HEK293 (cell line): ENCODE results near the gene MPV17L2.
A peak's percentile ranks its signal among the peaks of the same experiment; 100 is the strongest.

Experiments used
- CTCF ChIA-PET: fragments of 350-600 bp; formaldehyde crosslinking; extraction: SDS; loops from one replicate; lab custom pipeline; 2021; ENCODE audit warnings: antibody characterized with exemption; lab: Yijun Ruan, JAX
- POLR2A ChIA-PET: fragments of 300-600 bp; formaldehyde crosslinking; extraction: SDS; loops from one replicate; lab custom pipeline; 2020; ENCODE audit warnings: antibody characterized with exemption, inconsistent platforms; lab: Yijun Ruan, JAX
- H3K27ac ChIP-seq: fragments of 200-500 bp; sonication (Bioruptor generic); 2 replicates; pipeline ENCODE4 v1.5.1; 2014; ENCODE audit warnings: low read depth, low read length, control low read depth, inconsistent platforms; ENCODE audit errors: extremely low read depth
- H3K36me3 ChIP-seq, 2 experiments: fragments of 200-500 bp in 1 of 2; sonication (Bioruptor generic) in 1 of 2; 1 replicate in 1 of 2; 2 replicates in 1 of 2; pipeline ENCODE4 v1.5.1; 2014 to 2017; ENCODE audit warnings: inconsistent platforms in 2 of 2, low read length in 2 of 2; ENCODE audit not compliant: control insufficient read depth in 2 of 2, insufficient read depth in 1 of 2
- H3K4me1 ChIP-seq: fragments of 200-500 bp; sonication (Bioruptor generic); 2 replicates; pipeline ENCODE4 v1.5.1; 2014; ENCODE audit warnings: mild to moderate bottlenecking, low read length, inconsistent platforms; ENCODE audit not compliant: control insufficient read depth, insufficient read depth
- H3K4me3 ChIP-seq: 2 replicates; pipeline ENCODE4 v1.5.1; 2011; ENCODE audit warnings: low read depth, mild to moderate bottlenecking, control low read depth, low read length, moderate library complexity
- H3K9me3 ChIP-seq: fragments of 200-500 bp; sonication (Bioruptor generic); 2 replicates; pipeline ENCODE4 v1.5.1; 2014; ENCODE audit warnings: low read depth, low read length, inconsistent platforms; ENCODE audit not compliant: control insufficient read depth, insufficient read depth
- HOXA7 ChIP-seq: sonication (generic); formaldehyde crosslinking; IDR thresholded peaks from 2 replicates; pipeline ENCODE4 v1.8.1; 2022; ENCODE audit warnings: missing genetic modification reagents, borderline replicate concordance
- KLF8 ChIP-seq: fragments of 450-650 bp; formaldehyde crosslinking; IDR thresholded peaks from 2 replicates; pipeline ENCODE4 v1.5.1; 2016; ENCODE audit warnings: missing biosample characterization, missing genetic modification characterization
- MEIS1 ChIP-seq: sonication (generic); formaldehyde crosslinking; IDR thresholded peaks from 2 replicates; pipeline ENCODE4 v1.8.1; 2022; ENCODE audit warnings: missing genetic modification reagents, mild to moderate bottlenecking, borderline replicate concordance
- MYNN ChIP-seq: fragments of 450-650 bp; formaldehyde crosslinking; IDR thresholded peaks from 2 replicates; pipeline ENCODE4 v1.5.1; 2016; ENCODE audit warnings: missing biosample characterization, missing genetic modification characterization, borderline replicate concordance
- ZBTB11 ChIP-seq: fragments of 450-650 bp; formaldehyde crosslinking; conservative IDR thresholded peaks from 2 replicates; pipeline ENCODE4 v1.5.1; 2016; ENCODE audit warnings: low read depth, missing biosample characterization, missing genetic modification characterization
- ZBTB20 ChIP-seq: fragments of 450-650 bp; formaldehyde crosslinking; IDR thresholded peaks from 2 replicates; pipeline ENCODE4 v1.5.1; 2016; ENCODE audit warnings: missing biosample characterization, missing genetic modification characterization
- ZBTB26 ChIP-seq: fragments of 450-650 bp; formaldehyde crosslinking; optimal IDR thresholded peaks from 2 replicates; pipeline ENCODE3; 2016; ENCODE audit warnings: missing biosample characterization, mild to moderate bottlenecking, missing genetic modification characterization
- ZBTB7A ChIP-seq: fragments of 450-650 bp; formaldehyde crosslinking; IDR thresholded peaks from 2 replicates; pipeline ENCODE4 v1.5.1; 2016; ENCODE audit warnings: low read depth, missing biosample characterization, missing genetic modification characterization
- ZNF155 ChIP-seq: fragments of 450-650 bp; formaldehyde crosslinking; IDR thresholded peaks from 2 replicates; pipeline ENCODE4 v1.5.1; 2016; ENCODE audit warnings: missing biosample characterization, missing genetic modification characterization
- ZNF214 ChIP-seq: fragments of 450-650 bp; formaldehyde crosslinking; IDR thresholded peaks from 2 replicates; pipeline ENCODE4 v1.5.1; 2017; ENCODE audit warnings: missing biosample characterization, mild to moderate bottlenecking, missing genetic modification characterization, borderline replicate concordance
- ZNF274 ChIP-seq, 2 experiments: fragments of 200-500 bp in 1 of 2; fragments of 450-650 bp in 1 of 2; sonication (Bioruptor generic) in 1 of 2; formaldehyde crosslinking in 1 of 2; IDR thresholded peaks; 2 replicates each; pipeline versions ENCODE4 v1.5.1 to v1.6.1; 2014 to 2016; ENCODE audit warnings: borderline replicate concordance in 1 of 2, inconsistent platforms in 1 of 2, low read length in 1 of 2, missing biosample characterization in 1 of 2, missing genetic modification characterization in 1 of 2
- ZNF350 ChIP-seq: fragments of 450-650 bp; formaldehyde crosslinking; IDR thresholded peaks from 2 replicates; pipeline ENCODE4 v1.5.0; 2017; ENCODE audit warnings: missing biosample characterization, mild to moderate bottlenecking, missing genetic modification characterization
- ZNF529 ChIP-seq: fragments of 450-650 bp; formaldehyde crosslinking; IDR thresholded peaks from 2 replicates; pipeline ENCODE4 v1.5.1; 2017; ENCODE audit warnings: missing genetic modification characterization, missing biosample characterization; ENCODE audit not compliant: insufficient replicate concordance
- ZNF843 ChIP-seq: fragments of 450-650 bp; formaldehyde crosslinking; IDR thresholded peaks from 2 replicates; pipeline ENCODE4 v1.5.1; 2016; ENCODE audit warnings: missing biosample characterization, missing genetic modification characterization
- TF ChIP-seq, protein P1 (sequence below): fragments of 450-650 bp; formaldehyde crosslinking; IDR thresholded peaks from 2 replicates; pipeline ENCODE4 v1.5.1; 2016; ENCODE audit warnings: missing biosample characterization, missing genetic modification characterization
- TF ChIP-seq, protein P2 (sequence below): fragments of 450-650 bp; formaldehyde crosslinking; IDR thresholded peaks from 2 replicates; pipeline ENCODE4 v1.5.1; 2016; ENCODE audit warnings: missing biosample characterization, missing genetic modification characterization
- TF ChIP-seq, protein P3 (sequence below): fragments of 450-650 bp; formaldehyde crosslinking; IDR thresholded peaks from 2 replicates; pipeline ENCODE4 v1.5.1; 2016; ENCODE audit warnings: missing biosample characterization, missing genetic modification characterization
- TF ChIP-seq, protein P4 (sequence below): fragments of 450-650 bp; formaldehyde crosslinking; IDR thresholded peaks from 2 replicates; pipeline ENCODE4 v1.5.1; 2016; ENCODE audit warnings: missing biosample characterization, missing genetic modification characterization

The MPV17L2 gene

GRCh38 chr19:18152817-18153555 lies 40.0 kb upstream of the MPV17L2 start, which contains the start of gene PIK3R2 (continued):
- TF ChIP-seq KLF8 (peak; percentile 16; the same call in 1 of the 2 replicates), ZNF843 (tag by site-specific recombination) (0 out of 2 replicates have a peak, but pooled peaks have one; percentile 18)

DNA sequence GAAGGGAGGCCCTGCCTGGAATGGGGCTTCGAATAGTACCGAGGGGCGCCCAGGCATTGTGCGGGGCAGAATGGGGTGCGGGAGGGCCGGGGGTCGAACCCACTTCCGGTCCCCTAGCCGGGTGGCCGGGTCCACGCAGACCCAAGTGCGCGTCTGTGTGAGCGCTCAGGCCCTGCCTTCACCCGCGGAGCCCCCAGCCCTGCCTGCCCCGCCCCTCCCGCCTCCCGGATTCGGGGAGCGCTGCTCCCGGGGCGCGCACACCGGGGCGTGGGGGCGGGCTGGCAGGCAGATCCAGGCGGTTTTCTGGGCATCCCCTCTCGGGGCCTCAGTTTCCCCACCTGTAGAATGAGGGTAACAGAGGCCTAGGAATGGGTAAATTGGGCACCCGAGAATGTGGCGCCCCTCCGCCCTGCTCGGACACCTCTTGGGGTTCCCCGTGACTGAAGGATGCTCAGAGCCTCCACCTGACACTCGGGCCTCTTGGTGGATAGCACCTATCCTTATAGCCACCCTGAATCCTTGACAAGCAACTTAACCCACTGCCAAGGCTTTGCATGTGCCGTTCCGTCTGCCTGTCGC lies 39.4 kb upstream of the MPV17L2 start:
- peaks cover 0 to 21% of the 10 kb centered on the region in 2 experiments; a peak in 2 of 3 replicates for H3K36me3 ChIP-seq
- ChIA-PET CTCF (interaction anchor here (1.1 kb wide), 1 partner anchor 216 kb away, joined by 3 read pairs; no protein-coding TSS in a partner anchor), POLR2A (interaction anchor here (0.6 kb wide), 1 partner anchor 260 kb away, joined by 3 read pairs; no protein-coding TSS in a partner anchor)
- peak overlapping the region; percentile 86 for H3K4me3 ChIP-seq
- H3K9me3 ChIP-seq = no peaks in the 10 kb centered on the region
- H3K27ac ChIP-seq = peak overlapping the region; percentile 74; the same call in 1 of the 2 replicates
- H3K4me1 ChIP-seq = peaks cover 12% of the 10 kb centered on the region
- TF ChIP-seq ZBTB26 (peak; percentile 79), MYNN (no peak), ZNF155 (tag by site-specific recombination) (no peak), KLF8 (no peak), MEIS1 (CRISPR knock-in tag) (no peak), ZBTB11 (peak; percentile 54), ZBTB7A (tag by site-specific recombination) (peak; percentile 92; the same call in 1 of the 2 replicates), ZNF350 (tag by site-specific recombination) (no peak), ZNF529 (tag by site-specific recombination) (no peak), HOXA7 (CRISPR knock-in tag) (no peak), ZNF274 (IDR thresholded peaks at IDR 0.05; ENCODE audit: low read length) (no peak), ZNF274 (tag by site-specific recombination; IDR thresholded peaks at IDR 0.05; ENCODE audit: borderline replicate concordance) (no peak), ZBTB20 (tag by site-specific recombination) (peak; percentile 4; the same call in 1 of the 2 replicates), ZNF214 (tag by site-specific recombination) (no peak)
- TF ChIP-seq, protein P1, sequence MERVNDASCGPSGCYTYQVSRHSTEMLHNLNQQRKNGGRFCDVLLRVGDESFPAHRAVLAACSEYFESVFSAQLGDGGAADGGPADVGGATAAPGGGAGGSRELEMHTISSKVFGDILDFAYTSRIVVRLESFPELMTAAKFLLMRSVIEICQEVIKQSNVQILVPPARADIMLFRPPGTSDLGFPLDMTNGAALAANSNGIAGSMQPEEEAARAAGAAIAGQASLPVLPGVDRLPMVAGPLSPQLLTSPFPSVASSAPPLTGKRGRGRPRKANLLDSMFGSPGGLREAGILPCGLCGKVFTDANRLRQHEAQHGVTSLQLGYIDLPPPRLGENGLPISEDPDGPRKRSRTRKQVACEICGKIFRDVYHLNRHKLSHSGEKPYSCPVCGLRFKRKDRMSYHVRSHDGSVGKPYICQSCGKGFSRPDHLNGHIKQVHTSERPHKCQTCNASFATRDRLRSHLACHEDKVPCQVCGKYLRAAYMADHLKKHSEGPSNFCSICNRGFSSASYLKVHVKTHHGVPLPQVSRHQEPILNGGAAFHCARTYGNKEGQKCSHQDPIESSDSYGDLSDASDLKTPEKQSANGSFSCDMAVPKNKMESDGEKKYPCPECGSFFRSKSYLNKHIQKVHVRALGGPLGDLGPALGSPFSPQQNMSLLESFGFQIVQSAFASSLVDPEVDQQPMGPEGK (tag by site-specific recombination) = peak; percentile 69
- TF ChIP-seq, protein P2, sequence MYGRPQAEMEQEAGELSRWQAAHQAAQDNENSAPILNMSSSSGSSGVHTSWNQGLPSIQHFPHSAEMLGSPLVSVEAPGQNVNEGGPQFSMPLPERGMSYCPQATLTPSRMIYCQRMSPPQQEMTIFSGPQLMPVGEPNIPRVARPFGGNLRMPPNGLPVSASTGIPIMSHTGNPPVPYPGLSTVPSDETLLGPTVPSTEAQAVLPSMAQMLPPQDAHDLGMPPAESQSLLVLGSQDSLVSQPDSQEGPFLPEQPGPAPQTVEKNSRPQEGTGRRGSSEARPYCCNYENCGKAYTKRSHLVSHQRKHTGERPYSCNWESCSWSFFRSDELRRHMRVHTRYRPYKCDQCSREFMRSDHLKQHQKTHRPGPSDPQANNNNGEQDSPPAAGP (tag by site-specific recombination) = peak; percentile 58; the same call in 1 of the 2 replicates
- TF ChIP-seq, protein P3, sequence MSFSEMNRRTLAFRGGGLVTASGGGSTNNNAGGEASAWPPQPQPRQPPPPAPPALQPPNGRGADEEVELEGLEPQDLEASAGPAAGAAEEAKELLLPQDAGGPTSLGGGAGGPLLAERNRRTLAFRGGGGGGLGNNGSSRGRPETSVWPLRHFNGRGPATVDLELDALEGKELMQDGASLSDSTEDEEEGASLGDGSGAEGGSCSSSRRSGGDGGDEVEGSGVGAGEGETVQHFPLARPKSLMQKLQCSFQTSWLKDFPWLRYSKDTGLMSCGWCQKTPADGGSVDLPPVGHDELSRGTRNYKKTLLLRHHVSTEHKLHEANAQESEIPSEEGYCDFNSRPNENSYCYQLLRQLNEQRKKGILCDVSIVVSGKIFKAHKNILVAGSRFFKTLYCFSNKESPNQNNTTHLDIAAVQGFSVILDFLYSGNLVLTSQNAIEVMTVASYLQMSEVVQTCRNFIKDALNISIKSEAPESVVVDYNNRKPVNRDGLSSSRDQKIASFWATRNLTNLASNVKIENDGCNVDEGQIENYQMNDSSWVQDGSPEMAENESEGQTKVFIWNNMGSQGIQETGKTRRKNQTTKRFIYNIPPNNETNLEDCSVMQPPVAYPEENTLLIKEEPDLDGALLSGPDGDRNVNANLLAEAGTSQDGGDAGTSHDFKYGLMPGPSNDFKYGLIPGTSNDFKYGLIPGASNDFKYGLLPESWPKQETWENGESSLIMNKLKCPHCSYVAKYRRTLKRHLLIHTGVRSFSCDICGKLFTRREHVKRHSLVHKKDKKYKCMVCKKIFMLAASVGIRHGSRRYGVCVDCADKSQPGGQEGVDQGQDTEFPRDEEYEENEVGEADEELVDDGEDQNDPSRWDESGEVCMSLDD = peak; percentile 93
- TF ChIP-seq, protein P4, sequence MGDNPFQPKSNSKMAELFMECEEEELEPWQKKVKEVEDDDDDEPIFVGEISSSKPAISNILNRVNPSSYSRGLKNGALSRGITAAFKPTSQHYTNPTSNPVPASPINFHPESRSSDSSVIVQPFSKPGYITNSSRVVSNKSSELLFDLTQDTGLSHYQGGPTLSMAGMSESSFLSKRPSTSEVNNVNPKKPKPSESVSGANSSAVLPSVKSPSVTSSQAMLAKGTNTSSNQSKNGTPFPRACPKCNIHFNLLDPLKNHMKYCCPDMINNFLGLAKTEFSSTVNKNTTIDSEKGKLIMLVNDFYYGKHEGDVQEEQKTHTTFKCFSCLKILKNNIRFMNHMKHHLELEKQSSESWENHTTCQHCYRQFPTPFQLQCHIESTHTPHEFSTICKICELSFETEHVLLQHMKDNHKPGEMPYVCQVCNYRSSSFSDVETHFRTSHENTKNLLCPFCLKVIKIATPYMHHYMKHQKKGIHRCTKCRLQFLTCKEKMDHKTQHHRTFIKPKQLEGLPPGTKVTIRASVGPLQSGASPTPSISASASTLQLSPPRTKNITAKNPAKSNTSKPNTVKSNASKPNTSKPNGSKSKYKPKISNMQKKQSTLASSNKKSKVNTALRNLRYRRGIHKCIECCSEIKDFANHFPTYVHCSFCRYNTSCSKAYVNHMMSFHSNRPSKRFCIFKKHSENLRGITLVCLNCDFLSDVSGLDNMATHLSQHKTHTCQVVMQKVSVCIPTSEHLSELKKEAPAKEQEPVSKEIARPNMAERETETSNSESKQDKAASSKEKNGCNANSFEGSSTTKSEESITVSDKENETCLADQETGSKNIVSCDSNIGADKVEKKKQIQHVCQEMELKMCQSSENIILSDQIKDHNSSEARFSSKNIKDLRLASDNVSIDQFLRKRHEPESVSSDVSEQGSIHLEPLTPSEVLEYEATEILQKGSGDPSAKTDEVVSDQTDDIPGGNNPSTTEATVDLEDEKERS (tag by site-specific recombination) = no peak
